ENCODE results near the gene RGL1.

RGL1 gene

GRCh38 chr1:183889095-183889494, 84.2 kb downstream of the RGL1 start:
- DNase-seq (ENCODE audit: low spot score): no peak

GRCh38 chr1:183891158-183891856, 86.4 kb downstream of the RGL1 start:
- no peak for DNase-seq (ENCODE audit: low spot score)

- DNase-seq (ENCODE audit: low spot score): no peak
These were observed 87.5 kb downstream of the RGL1 start for GRCh38 chr1:183892351-183892793.

GRCh38 chr1:183893561-183894289, 88.8 kb downstream of the RGL1 start:
- DNase-seq (ENCODE audit: low spot score): no peak

- no peak for DNase-seq (ENCODE audit: low spot score)
These were observed 89.3 kb downstream of the RGL1 start for GRCh38 chr1:183894290-183894565.

GRCh38 chr1:183896466-183897048, 91.6 kb downstream of the RGL1 start:
- no peak for DNase-seq (ENCODE audit: low spot score)

GRCh38 chr1:183898001-183898396, 93.1 kb downstream of the RGL1 start:
- no peak for DNase-seq (ENCODE audit: low spot score)

GRCh38 chr1:183898610-183899009, 93.7 kb downstream of the RGL1 start:
- no peak for DNase-seq (ENCODE audit: low spot score)

- no peak for DNase-seq (ENCODE audit: low spot score)
These were observed 96.9 kb downstream of the RGL1 start for GRCh38 chr1:183901748-183902330.

- DNase-seq (ENCODE audit: low spot score): no peak
These were observed 98.2 kb downstream of the RGL1 start for GRCh38 chr1:183903101-183903500.

GRCh38 chr1:183905508-183906113, 100.7 kb downstream of the RGL1 start:
- DNase-seq (ENCODE audit: low spot score): no peak

GRCh38 chr1:183907070-183907469, 102.2 kb downstream of the RGL1 start:
- no peak for DNase-seq (ENCODE audit: low spot score)

GRCh38 chr1:183908079-183908478, 103.2 kb downstream of the RGL1 start:
- DNase-seq (ENCODE audit: low spot score): no peak

GRCh38 chr1:183909672-183910071, 104.8 kb downstream of the RGL1 start:
- DNase-seq (ENCODE audit: low spot score): no peak

- no peak for DNase-seq (ENCODE audit: low spot score)
These were observed 105.9 kb downstream of the RGL1 start for GRCh38 chr1:183910845-183911244.

GRCh38 chr1:183911285-183911684, 106.4 kb downstream of the RGL1 start:
- DNase-seq (ENCODE audit: low spot score): no peak

- DNase-seq (ENCODE audit: low spot score): no peak
These were observed 107.5 kb downstream of the RGL1 start for GRCh38 chr1:183912265-183912886.

- DNase-seq (ENCODE audit: low spot score): peak; percentile 35
These were observed 108.7 kb downstream of the RGL1 start for GRCh38 chr1:183913567-183913993.

- peak; percentile 78 for DNase-seq (ENCODE audit: low spot score)
These were observed 109.4 kb downstream of the RGL1 start for GRCh38 chr1:183914276-183914675.

- DNase-seq (ENCODE audit: low spot score): no peak
These were observed 110.0 kb downstream of the RGL1 start for GRCh38 chr1:183914891-183915290.

GRCh38 chr1:183915625-183916510, 110.9 kb downstream of the RGL1 start:
- DNase-seq (ENCODE audit: low spot score): peak; percentile 98
